OCI-LY1 (cell line): ENCODE data around the gene C22orf23.

ENCODE experiments used
- H2AFZ ChIP-seq: fragments of 200-600 bp; sonication (generic), shearing (Covaris generic); 2 replicates; pipeline ENCODE4 v1.6.0; 2014; ENCODE audit warnings: antibody characterized with exemption, mild to moderate bottlenecking, low read length
- H3F3A ChIP-seq: fragments of 200-600 bp; sonication (generic), shearing (Covaris generic); 2 replicates; pipeline ENCODE4 v1.6.0; 2014; ENCODE audit warnings: mild to moderate bottlenecking, antibody characterized with exemption, low read length, moderate library complexity; ENCODE audit not compliant: insufficient read depth
- H3K27ac ChIP-seq: fragments of 200-600 bp; sonication (generic); 2 replicates; pipeline ENCODE4 v1.5.1; 2014; ENCODE audit warnings: low read length, mixed run types, mild to moderate bottlenecking, low read depth; ENCODE audit not compliant: poor library complexity, severe bottlenecking
- H3K27me3 ChIP-seq: fragments of 200-600 bp; sonication (generic); 2 replicates; pipeline ENCODE4 v1.6.0; 2014; ENCODE audit warnings: antibody characterized with exemption, mild to moderate bottlenecking, low read length, moderate library complexity; ENCODE audit not compliant: insufficient read depth
- H3K36me3 ChIP-seq: fragments of 200-600 bp; sonication (generic); 2 replicates; pipeline ENCODE4 v1.6.1; 2014; ENCODE audit warnings: mild to moderate bottlenecking, antibody characterized with exemption, low read length, moderate library complexity, mixed read lengths; ENCODE audit not compliant: insufficient read depth
- H3K4me1 ChIP-seq: fragments of 200-600 bp; sonication (generic); 2 replicates; pipeline ENCODE4 v1.5.1; 2014; ENCODE audit warnings: mild to moderate bottlenecking, low read length, moderate library complexity; ENCODE audit not compliant: insufficient read depth, severe bottlenecking
- H3K4me2 ChIP-seq: fragments of 200-600 bp; sonication (generic), shearing (Covaris generic); 2 replicates; pipeline ENCODE4 v1.6.1; 2014; ENCODE audit warnings: low read length
- H3K4me3 ChIP-seq: fragments of 200-600 bp; sonication (generic); 2 replicates; pipeline ENCODE4 v1.5.1; 2014; ENCODE audit warnings: low read length, low read depth, mild to moderate bottlenecking, mixed read lengths; ENCODE audit not compliant: poor library complexity, severe bottlenecking
- H3K79me2 ChIP-seq: fragments of 200-600 bp; shearing (Covaris generic); 2 replicates; pipeline ENCODE4 v1.6.1; 2016; ENCODE audit warnings: mixed run types, low read length, mixed read lengths; ENCODE audit not compliant: insufficient read depth
- H3K9ac ChIP-seq: fragments of 200-600 bp; sonication (generic), shearing (Covaris generic); 2 replicates; pipeline ENCODE4 v1.6.1; 2014; ENCODE audit warnings: mild to moderate bottlenecking, low read length, mixed read lengths
- H3K9me2 ChIP-seq: fragments of 200-600 bp; sonication (generic), shearing (Covaris generic); 2 replicates; pipeline ENCODE4 v1.6.1; 2014; ENCODE audit warnings: low read depth, mild to moderate bottlenecking, low read length, mixed read lengths
- H3K9me3 ChIP-seq: fragments of 200-600 bp; shearing (Covaris generic); 2 replicates; pipeline ENCODE4 v1.6.1; 2014; ENCODE audit warnings: low read length, mixed read lengths
- H4K20me1 ChIP-seq: fragments of 200-600 bp; sonication (generic), shearing (Covaris generic); 2 replicates; pipeline ENCODE4 v1.6.0; 2016; ENCODE audit warnings: mild to moderate bottlenecking, low read length; ENCODE audit not compliant: insufficient read depth
- EZH2 ChIP-seq: fragments of 200-600 bp; sonication (generic), shearing (Covaris generic); IDR thresholded peaks from 2 replicates; pipeline ENCODE4 v1.8.0; 2017; ENCODE audit warnings: borderline replicate concordance, mixed run types, mild to moderate bottlenecking, antibody characterized with exemption, low read length, moderate library complexity, mixed read lengths
- TF ChIP-seq, protein P1 (sequence below): fragments of 200-600 bp; sonication (generic), shearing (Covaris generic); IDR thresholded peaks from 2 replicates; pipeline ENCODE4 v1.5.1; 2017; ENCODE audit warnings: mild to moderate bottlenecking, antibody characterized with exemption, low read length, moderate library complexity, mixed read lengths

C22orf23 gene

DNA sequence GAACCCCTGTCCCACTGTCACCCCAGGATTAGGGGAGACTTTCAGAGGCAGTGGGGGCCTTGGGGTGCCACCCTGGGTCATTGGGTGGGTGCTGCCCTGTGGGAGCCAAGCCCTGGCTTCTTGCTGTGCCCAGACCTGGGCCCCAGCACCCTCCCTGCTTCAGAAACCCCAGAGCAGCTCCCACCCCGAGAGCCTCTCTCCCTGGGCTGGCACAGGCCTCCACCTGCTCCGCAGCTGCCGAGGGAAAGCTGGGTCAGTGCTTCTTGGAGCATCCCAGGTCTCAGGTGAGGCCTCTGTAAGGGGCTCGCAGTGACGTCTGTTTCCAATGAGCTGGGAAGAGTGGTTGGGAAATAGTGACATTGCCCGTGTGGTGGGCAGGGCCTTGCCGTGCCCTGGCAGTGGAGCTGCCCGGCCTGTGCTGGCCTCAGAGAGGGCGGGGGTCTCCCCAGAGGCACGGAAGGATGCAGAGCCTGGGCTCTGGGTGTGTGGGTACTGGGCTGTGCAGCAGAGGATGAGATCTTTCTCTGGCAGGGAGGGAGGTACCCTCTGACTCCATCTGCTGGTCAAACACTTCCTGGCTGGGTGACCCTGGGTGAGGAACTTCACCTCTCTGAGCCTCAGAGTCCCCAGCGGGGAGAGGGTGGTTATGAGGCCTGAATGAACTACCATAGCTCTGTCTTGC is 23.0 kb downstream of the C22orf23 start:
- no peak overlapping the region for H2AFZ ChIP-seq
- H3K4me2 ChIP-seq: no peak overlapping the region
- H3K36me3 ChIP-seq: peaks cover 38% of the 10 kb centered on the region; the same call in 1 of the 2 replicates
- no peak overlapping the region for H3K27ac ChIP-seq
- no peaks in the 10 kb centered on the region for H3F3A ChIP-seq
- no peaks in the 10 kb centered on the region for H3K9me2 ChIP-seq
- no peak for TF ChIP-seq EZH2
- TF ChIP-seq, protein P1, sequence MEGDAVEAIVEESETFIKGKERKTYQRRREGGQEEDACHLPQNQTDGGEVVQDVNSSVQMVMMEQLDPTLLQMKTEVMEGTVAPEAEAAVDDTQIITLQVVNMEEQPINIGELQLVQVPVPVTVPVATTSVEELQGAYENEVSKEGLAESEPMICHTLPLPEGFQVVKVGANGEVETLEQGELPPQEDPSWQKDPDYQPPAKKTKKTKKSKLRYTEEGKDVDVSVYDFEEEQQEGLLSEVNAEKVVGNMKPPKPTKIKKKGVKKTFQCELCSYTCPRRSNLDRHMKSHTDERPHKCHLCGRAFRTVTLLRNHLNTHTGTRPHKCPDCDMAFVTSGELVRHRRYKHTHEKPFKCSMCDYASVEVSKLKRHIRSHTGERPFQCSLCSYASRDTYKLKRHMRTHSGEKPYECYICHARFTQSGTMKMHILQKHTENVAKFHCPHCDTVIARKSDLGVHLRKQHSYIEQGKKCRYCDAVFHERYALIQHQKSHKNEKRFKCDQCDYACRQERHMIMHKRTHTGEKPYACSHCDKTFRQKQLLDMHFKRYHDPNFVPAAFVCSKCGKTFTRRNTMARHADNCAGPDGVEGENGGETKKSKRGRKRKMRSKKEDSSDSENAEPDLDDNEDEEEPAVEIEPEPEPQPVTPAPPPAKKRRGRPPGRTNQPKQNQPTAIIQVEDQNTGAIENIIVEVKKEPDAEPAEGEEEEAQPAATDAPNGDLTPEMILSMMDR: peak; percentile 55
- H4K20me1 ChIP-seq: no peaks in the 10 kb centered on the region
- no peaks in the 10 kb centered on the region for H3K79me2 ChIP-seq
- H3K4me3 ChIP-seq: no peak overlapping the region
- no peak overlapping the region for H3K9ac ChIP-seq
- no peaks in the 10 kb centered on the region for H3K9me3 ChIP-seq
- no peaks in the 10 kb centered on the region for H3K4me1 ChIP-seq
- H3K27me3 ChIP-seq: no peaks in the 10 kb centered on the region

DNA sequence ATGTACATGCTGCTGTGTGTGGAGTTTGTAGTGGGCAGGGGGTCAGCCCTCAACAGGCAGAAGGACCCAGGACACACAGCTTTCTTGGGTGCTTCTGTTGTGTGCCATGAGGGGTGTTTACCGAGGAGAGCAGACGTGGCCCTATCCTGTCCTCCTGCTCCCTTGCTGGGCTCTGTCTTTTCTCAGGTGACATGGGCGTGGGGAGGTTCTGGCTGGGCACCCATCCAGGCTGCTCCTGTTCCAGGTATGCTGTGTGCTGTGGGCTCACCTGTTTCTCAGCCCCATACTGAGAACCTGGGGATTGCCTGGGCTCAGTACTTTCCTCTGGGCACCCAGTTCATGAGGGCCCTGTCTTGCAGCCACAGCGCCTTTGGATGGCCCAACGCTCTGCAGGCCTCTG is 24.0 kb downstream of the C22orf23 start:
- no peak overlapping the region for H3K4me3 ChIP-seq
- H3K4me2 ChIP-seq: no peak overlapping the region
- H2AFZ ChIP-seq: no peak overlapping the region
- no peaks in the 10 kb centered on the region for H3K4me1 ChIP-seq
- H3K9ac ChIP-seq: no peak overlapping the region
- H3K27ac ChIP-seq: no peak overlapping the region
- peaks cover 38% of the 10 kb centered on the region; the same call in 1 of the 2 replicates for H3K36me3 ChIP-seq
- H3K9me3 ChIP-seq: no peaks in the 10 kb centered on the region
- H3K9me2 ChIP-seq: no peaks in the 10 kb centered on the region
- H3K79me2 ChIP-seq: no peaks in the 10 kb centered on the region
- H3F3A ChIP-seq: no peaks in the 10 kb centered on the region
- TF ChIP-seq EZH2: no peak
- TF ChIP-seq, protein P1: no peak
- H4K20me1 ChIP-seq: no peaks in the 10 kb centered on the region
- H3K27me3 ChIP-seq: no peaks in the 10 kb centered on the region

DNA sequence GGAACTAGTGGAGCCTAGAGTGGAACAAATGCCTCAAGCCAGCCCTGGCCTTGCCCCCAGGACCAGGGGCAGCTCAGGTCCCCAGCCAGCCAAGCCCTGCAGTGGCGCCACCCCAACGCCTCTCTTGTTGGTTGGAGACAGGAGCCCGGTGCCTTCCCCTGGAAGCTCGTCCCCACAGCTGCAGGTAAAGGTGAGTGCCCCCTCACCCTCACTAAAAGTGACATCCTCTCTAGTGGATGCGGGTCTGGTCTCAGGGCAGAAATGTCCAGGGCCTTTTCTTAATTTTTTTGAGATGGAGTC is 25.8 kb downstream of the C22orf23 start:
- no peaks in the 10 kb centered on the region for H3K4me1 ChIP-seq
- H3K9ac ChIP-seq: no peak overlapping the region
- no peaks in the 10 kb centered on the region for H4K20me1 ChIP-seq
- H3K4me2 ChIP-seq: no peak overlapping the region
- no peaks in the 10 kb centered on the region for H3K79me2 ChIP-seq
- H3K27me3 ChIP-seq: no peaks in the 10 kb centered on the region
- no peak for TF ChIP-seq EZH2
- TF ChIP-seq, protein P1: no peak
- no peaks in the 10 kb centered on the region for H3K9me2 ChIP-seq
- no peaks in the 10 kb centered on the region for H3K9me3 ChIP-seq
- no peak overlapping the region for H3K27ac ChIP-seq
- peaks cover 34% of the 10 kb centered on the region; the same call in 1 of the 2 replicates for H3K36me3 ChIP-seq
- no peaks in the 10 kb centered on the region for H3F3A ChIP-seq
- H3K4me3 ChIP-seq: no peak overlapping the region
- H2AFZ ChIP-seq: no peak overlapping the region
